Stomach smooth muscle (tissue), 2 donors: ENCODE measurements around the gene VPS8.

Experiments used
- H3K27ac ChIP-seq: one replicate; pipeline ENCODE4 v1.7.0; 2013; ENCODE audit warnings: mild to moderate bottlenecking, low read length, inconsistent platforms
- H3K27me3 ChIP-seq, 2 donors: one replicate each; pipeline ENCODE4 v1.7.0; 2013; ENCODE audit warnings: low read length in 2 of 2; ENCODE audit not compliant: insufficient read depth in 2 of 2, control insufficient read depth in 1 of 2
- H3K36me3 ChIP-seq, 2 donors: one replicate each; pipeline ENCODE4 v1.7.0; 2013; ENCODE audit warnings: low read length in 2 of 2; ENCODE audit not compliant: control insufficient read depth in 2 of 2, insufficient read depth in 2 of 2
- H3K4me1 ChIP-seq: one replicate; pipeline ENCODE4 v1.7.0; 2013; ENCODE audit warnings: low read length; ENCODE audit not compliant: control insufficient read depth, insufficient read depth
- H3K4me3 ChIP-seq, 2 donors: one replicate each; pipeline ENCODE4 v1.7.0; 2013; ENCODE audit warnings: low read length in 2 of 2
- H3K9ac ChIP-seq, 2 donors: one replicate each; pipeline ENCODE4 v1.7.0; 2013; ENCODE audit warnings: low read length in 2 of 2, mild to moderate bottlenecking in 1 of 2
- H3K9me3 ChIP-seq, 2 donors: one replicate each; pipeline ENCODE4 v1.7.0; 2013; ENCODE audit warnings: low read length in 2 of 2; ENCODE audit not compliant: control insufficient read depth in 2 of 2
- donor health status: healthy.
- donor health status: Pancreatic carcinoma.

Gene VPS8

DNA sequence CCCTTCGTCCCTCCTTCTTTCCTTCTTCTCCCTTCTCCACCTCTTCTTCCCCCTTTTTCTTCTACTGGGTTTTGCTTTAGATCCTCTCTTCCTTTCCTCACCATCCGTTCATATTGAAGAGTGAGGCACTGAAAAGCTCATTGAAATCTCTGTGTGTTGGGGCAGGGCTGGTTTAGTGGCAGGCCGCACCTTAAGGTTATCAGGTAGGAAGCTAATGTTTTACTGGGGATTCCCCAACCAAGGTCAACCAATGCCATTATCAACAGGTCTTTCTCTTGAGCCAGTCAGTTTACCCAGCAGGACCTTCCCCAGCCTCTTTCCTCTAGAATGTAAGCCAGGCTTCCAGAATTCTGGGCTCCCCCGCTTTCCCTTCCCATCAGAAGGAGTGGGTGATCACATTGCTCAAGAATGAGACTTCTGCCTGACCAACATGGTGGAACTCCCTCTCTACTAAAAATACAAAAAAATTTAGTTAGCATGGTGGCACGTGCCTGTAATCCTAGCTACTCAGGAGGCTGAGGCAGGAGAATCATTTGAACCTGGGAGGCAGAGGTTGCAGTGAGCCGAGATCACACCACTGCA, 11.5 kb upstream of the VPS8 start:
- H3K27me3 ChIP-seq = peaks cover 3% of the 10 kb centered on the region in 2 donors
- no peaks in the 10 kb centered on the region for H3K4me1 ChIP-seq
- peaks cover 0 to 4% of the 10 kb centered on the region in 2 donors for H3K9me3 ChIP-seq
- no peaks in the 10 kb centered on the region for H3K36me3 ChIP-seq
- H3K9ac ChIP-seq = no peak overlapping the region
- no peak overlapping the region for H3K27ac ChIP-seq
- no peak overlapping the region for H3K4me3 ChIP-seq

- H3K4me1 ChIP-seq = no peaks in the 10 kb centered on the region
- no peaks in the 10 kb centered on the region for H3K36me3 ChIP-seq
- H3K27ac ChIP-seq = no peak overlapping the region
- H3K9me3 ChIP-seq = peaks cover 0 to 4% of the 10 kb centered on the region in 2 donors
- H3K9ac ChIP-seq = no peak overlapping the region
- no peak overlapping the region for H3K4me3 ChIP-seq
- H3K27me3 ChIP-seq = peaks cover 3% of the 10 kb centered on the region in 2 donors
These were observed 10.7 kb upstream of the VPS8 start for GRCh38 chr3:184801241-184801785.

- H3K4me1 ChIP-seq = no peaks in the 10 kb centered on the region
- H3K9ac ChIP-seq = no peak overlapping the region
- H3K27ac ChIP-seq = no peak overlapping the region
- H3K9me3 ChIP-seq = peaks cover 0 to 4% of the 10 kb centered on the region in 2 donors
- H3K4me3 ChIP-seq = no peak overlapping the region
- H3K36me3 ChIP-seq = no peaks in the 10 kb centered on the region
- H3K27me3 ChIP-seq = peaks cover 3% of the 10 kb centered on the region in 2 donors
These were observed 9.8 kb upstream of the VPS8 start for GRCh38 chr3:184802150-184802549.

- H3K36me3 ChIP-seq = no peaks in the 10 kb centered on the region
- H3K27ac ChIP-seq = no peak overlapping the region
- no peak overlapping the region for H3K9ac ChIP-seq
- no peak overlapping the region for H3K4me3 ChIP-seq
- H3K9me3 ChIP-seq = no peaks in the 10 kb centered on the region
- H3K27me3 ChIP-seq = peaks cover 3% of the 10 kb centered on the region in 2 donors
- no peaks in the 10 kb centered on the region for H3K4me1 ChIP-seq
These were observed 7.2 kb upstream of the VPS8 start for GRCh38 chr3:184804801-184805200.

DNA sequence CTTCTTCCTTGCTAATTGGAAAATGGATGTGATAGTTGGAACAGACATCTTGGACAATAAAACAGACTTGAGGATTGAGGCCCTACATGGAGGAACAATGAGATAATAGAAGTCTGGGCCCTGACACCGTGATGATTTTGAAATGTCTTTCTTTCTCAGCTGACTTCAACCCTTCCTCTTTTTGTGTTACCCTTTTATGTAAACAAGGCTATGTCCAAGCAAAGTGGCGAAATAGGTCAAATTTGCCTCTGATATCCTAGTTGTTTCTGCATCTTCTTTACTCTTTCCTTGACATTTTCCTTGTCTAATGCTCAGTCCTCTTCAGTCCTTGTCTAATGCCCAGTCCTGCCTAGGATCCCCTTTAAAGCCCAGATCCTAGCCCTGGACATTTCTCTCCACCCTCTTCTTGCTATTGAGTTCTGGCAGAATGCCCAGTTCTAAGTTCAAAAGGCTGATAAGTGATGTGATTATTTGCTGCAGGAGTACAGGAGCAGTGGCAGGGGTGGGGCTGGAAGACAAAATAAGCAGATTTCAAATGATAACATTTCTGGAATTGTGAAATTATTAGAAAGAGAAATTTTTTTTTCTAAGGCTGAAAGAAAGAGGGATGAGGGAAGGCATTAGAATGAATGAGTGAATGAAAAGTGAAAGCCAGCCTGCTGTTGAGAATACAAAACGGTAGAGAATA, 6.5 kb upstream of the VPS8 start:
- no peaks in the 10 kb centered on the region for H3K9me3 ChIP-seq
- H3K27me3 ChIP-seq = peaks cover 3% of the 10 kb centered on the region in 2 donors
- no peak overlapping the region for H3K9ac ChIP-seq
- H3K4me1 ChIP-seq = no peaks in the 10 kb centered on the region
- no peak overlapping the region for H3K27ac ChIP-seq
- no peak overlapping the region for H3K4me3 ChIP-seq
- H3K36me3 ChIP-seq = no peaks in the 10 kb centered on the region

- Histone ChIP-seq H3K9ac (no peak overlapping the region), H3K27me3 (no peaks in the 10 kb centered on the region), H3K4me3 (no peak overlapping the region), H3K36me3 (no peaks in the 10 kb centered on the region), H3K27ac (no peak overlapping the region), H3K9me3 (no peaks in the 10 kb centered on the region), H3K4me1 (no peaks in the 10 kb centered on the region)
These were observed 5.2 kb upstream of the VPS8 start for GRCh38 chr3:184806567-184807271.

DNA sequence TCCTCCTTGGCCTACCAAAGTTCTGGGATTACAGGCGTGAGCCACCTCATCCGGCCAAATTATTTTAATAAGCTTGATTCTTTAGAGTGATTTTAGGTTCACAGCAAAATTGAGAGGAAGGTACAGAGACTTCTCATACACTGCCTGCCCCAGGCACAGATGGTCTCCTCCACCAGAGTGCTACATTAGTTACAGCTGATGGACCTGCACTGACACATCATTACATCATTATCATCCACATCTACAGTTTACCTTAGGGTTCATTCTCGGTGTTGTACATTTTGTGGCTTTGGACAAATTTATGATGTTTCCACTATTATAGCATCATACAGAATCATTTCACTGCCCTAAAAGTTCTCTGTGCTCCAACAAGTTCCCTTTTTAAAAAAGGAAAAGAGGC, 4.4 kb upstream of the VPS8 start:
- peaks cover 2% of the 10 kb centered on the region for H3K4me1 ChIP-seq
- no peaks in the 10 kb centered on the region for H3K27me3 ChIP-seq
- no peak overlapping the region for H3K27ac ChIP-seq
- H3K9me3 ChIP-seq = no peaks in the 10 kb centered on the region
- H3K4me3 ChIP-seq = no peak overlapping the region
- no peaks in the 10 kb centered on the region for H3K36me3 ChIP-seq
- H3K9ac ChIP-seq = no peak overlapping the region

DNA sequence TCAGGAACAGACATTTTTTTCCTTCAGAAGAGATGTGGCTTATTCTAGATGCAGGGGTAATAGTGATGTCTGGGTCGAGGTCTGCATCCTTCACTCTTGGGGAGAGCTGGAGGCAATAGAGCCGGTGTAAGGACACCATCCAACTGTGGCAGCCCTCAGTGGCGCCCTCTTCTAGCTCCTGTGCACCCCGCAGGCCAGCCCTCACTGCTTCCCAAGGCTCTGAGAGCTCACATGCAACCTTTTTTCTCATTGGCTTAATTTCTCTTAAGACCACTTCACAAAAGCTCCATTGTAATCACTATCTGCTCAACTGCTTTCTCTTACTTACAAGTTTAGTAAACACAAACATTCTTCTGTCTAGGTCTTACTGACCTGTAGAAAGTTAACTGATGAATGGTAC, 3.9 kb upstream of the VPS8 start:
- no peaks in the 10 kb centered on the region for H3K27me3 ChIP-seq
- H3K4me1 ChIP-seq = peaks cover 6% of the 10 kb centered on the region
- H3K9me3 ChIP-seq = no peaks in the 10 kb centered on the region
- no peak overlapping the region for H3K27ac ChIP-seq
- no peak overlapping the region for H3K4me3 ChIP-seq
- no peaks in the 10 kb centered on the region for H3K36me3 ChIP-seq
- no peak overlapping the region for H3K9ac ChIP-seq

DNA sequence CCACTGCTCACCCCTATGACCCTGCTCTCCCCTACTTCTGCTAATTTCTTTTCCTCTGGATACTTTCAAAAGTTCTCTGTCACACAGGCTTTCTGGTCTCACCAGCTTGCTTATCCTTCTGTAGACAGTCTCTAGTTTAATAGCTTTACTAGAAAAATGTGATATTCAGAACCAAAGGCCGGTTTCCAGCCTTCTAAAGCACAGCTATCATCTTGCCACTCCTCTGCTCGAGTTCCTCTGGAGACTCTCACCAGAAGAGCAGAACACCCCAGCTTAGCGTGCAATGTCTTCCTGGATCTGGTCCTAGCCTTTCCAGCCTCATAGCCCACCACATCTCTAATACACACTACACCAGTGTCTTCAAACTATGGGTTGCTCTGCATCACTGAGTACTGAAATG, 1.8 kb upstream of the VPS8 start:
- Histone ChIP-seq H3K27ac (no peak overlapping the region), H3K9me3 (no peaks in the 10 kb centered on the region), H3K36me3 (no peaks in the 10 kb centered on the region), H3K9ac (no peak overlapping the region), H3K27me3 (no peaks in the 10 kb centered on the region), H3K4me3 (no peak overlapping the region), H3K4me1 (peaks cover 10% of the 10 kb centered on the region)

- H3K4me3 ChIP-seq = no peak overlapping the region
- peaks cover 10% of the 10 kb centered on the region for H3K4me1 ChIP-seq
These were observed 932 bp upstream of the VPS8 start for GRCh38 chr3:184811034-184811433.

DNA sequence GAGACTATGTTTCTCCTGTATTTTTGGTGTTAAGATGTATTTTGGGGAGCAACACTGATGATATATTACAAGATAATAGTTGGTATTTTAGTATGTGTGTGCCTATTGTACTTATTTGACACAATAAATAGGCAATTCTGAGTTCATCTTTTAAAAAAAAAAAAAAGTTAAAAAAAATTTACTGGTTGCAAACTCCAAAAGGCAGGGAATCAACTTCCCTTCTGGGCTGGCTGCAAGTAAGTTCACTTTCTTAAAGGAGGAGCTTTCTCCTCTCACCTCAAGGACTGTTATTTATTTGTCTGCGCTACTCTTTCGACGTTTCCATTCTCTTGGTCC, 335 bp upstream of the VPS8 start:
- no peaks in the 10 kb centered on the region for H3K36me3 ChIP-seq
- no peaks in the 10 kb centered on the region for H3K27me3 ChIP-seq
- H3K9ac ChIP-seq = peak overlapping the region in 1 of 2 donors; percentile 84
- no peaks in the 10 kb centered on the region for H3K9me3 ChIP-seq
- H3K27ac ChIP-seq = no peak overlapping the region
- H3K4me1 ChIP-seq = peaks cover 10% of the 10 kb centered on the region
- peak overlapping the region; percentile 88 to 99 for H3K4me3 ChIP-seq

More at GRCh38 chr3:184811034-184811433, 932 bp upstream of the VPS8 start:
- Histone ChIP-seq H3K27ac (no peak overlapping the region), H3K9me3 (no peaks in the 10 kb centered on the region), H3K36me3 (no peaks in the 10 kb centered on the region), H3K9ac (no peak overlapping the region), H3K27me3 (no peaks in the 10 kb centered on the region)
